Nephron (organoid): ENCODE measurements around the gene PARVB.
A peak's percentile ranks its signal among the peaks of the same experiment; 100 is the strongest.

Experiments
- H3K27ac Mint-ChIP-seq, 3 experiments: 2 replicates each; pipeline ENCODE4 v1.8.0; 2020; ENCODE audit warnings: mixed read lengths in 3 of 3, mild to moderate bottlenecking in 2 of 3, moderate library complexity in 1 of 3
- H3K27me3 Mint-ChIP-seq: 2 replicates; pipeline ENCODE4 v1.8.0; 2021; ENCODE audit warnings: low read depth, mild to moderate bottlenecking, moderate library complexity, mixed read lengths
- H3K36me3 Mint-ChIP-seq: 2 replicates; pipeline ENCODE4 v1.8.0; 2020; ENCODE audit warnings: low read depth, mixed read lengths
- H3K4me1 Mint-ChIP-seq: 2 replicates; pipeline ENCODE4 v1.8.0; 2020; ENCODE audit warnings: mixed read lengths
- H3K4me3 Mint-ChIP-seq, 3 experiments: 2 replicates each; pipeline ENCODE4 v1.8.0; 2020; ENCODE audit warnings: mild to moderate bottlenecking in 3 of 3, mixed read lengths in 3 of 3, moderate library complexity in 2 of 3
- H3K9me3 Mint-ChIP-seq: 2 replicates; pipeline ENCODE4 v1.8.0; 2020; ENCODE audit warnings: mixed read lengths
- CTCF ChIP-seq, 3 experiments: fragments of 200-600 bp; sonication (generic); IDR thresholded peaks; one replicate each; pipeline ENCODE4 v1.5.0; 2021; ENCODE audit warnings: antibody characterized with exemption in 3 of 3; ENCODE audit not compliant: unreplicated experiment in 3 of 3

PARVB gene

GRCh38 chr22:44211256-44211945, 187.3 kb downstream of the PARVB start:
- no peak for TF ChIP-seq CTCF (IDR thresholded peaks at IDR 0.05; ENCODE audit: unreplicated experiment in 3 of 3)
- H3K27ac Mint-ChIP-seq: peak overlapping the region in 1 of 3 experiments; percentile 24
- H3K27me3 Mint-ChIP-seq: peaks cover 10% of the 10 kb centered on the region

GRCh38 chr22:44211946-44212930, 188.1 kb downstream of the PARVB start:
- peaks cover 3% of the 10 kb centered on the region for H3K36me3 Mint-ChIP-seq
- peaks cover 10% of the 10 kb centered on the region for H3K27me3 Mint-ChIP-seq
- H3K4me1 Mint-ChIP-seq: peaks cover 17% of the 10 kb centered on the region
- peaks cover 24% of the 10 kb centered on the region for H3K9me3 Mint-ChIP-seq
- H3K4me3 Mint-ChIP-seq: peak overlapping the region in 1 of 3 experiments; percentile 2
- H3K27ac Mint-ChIP-seq: peak overlapping the region in 2 of 3 experiments; percentile 1 to 24
- no peak for TF ChIP-seq CTCF (IDR thresholded peaks at IDR 0.05; ENCODE audit: unreplicated experiment in 3 of 3)

More at GRCh38 chr22:44211256-44211945, 187.3 kb downstream of the PARVB start:
- H3K4me1 Mint-ChIP-seq: peaks cover 17% of the 10 kb centered on the region
- no peak overlapping the region for H3K4me3 Mint-ChIP-seq
- H3K9me3 Mint-ChIP-seq: peaks cover 24% of the 10 kb centered on the region
- H3K36me3 Mint-ChIP-seq: peaks cover 3% of the 10 kb centered on the region

- TF ChIP-seq CTCF (IDR thresholded peaks at IDR 0.05; ENCODE audit: unreplicated experiment in 3 of 3): no peak
- peaks cover 10% of the 10 kb centered on the region for H3K27me3 Mint-ChIP-seq
- H3K36me3 Mint-ChIP-seq: peaks cover 3% of the 10 kb centered on the region
- H3K27ac Mint-ChIP-seq: no peak overlapping the region
- H3K4me3 Mint-ChIP-seq: no peak overlapping the region
- H3K9me3 Mint-ChIP-seq: peaks cover 24% of the 10 kb centered on the region
- H3K4me1 Mint-ChIP-seq: peaks cover 17% of the 10 kb centered on the region
Observed at GRCh38 chr22:44212936-44213335, 188.8 kb downstream of the PARVB start.

GRCh38 chr22:44213489-44214043, 189.5 kb downstream of the PARVB start:
- Mint-ChIP-seq H3K27me3 (peaks cover 11% of the 10 kb centered on the region), H3K36me3 (peaks cover 3% of the 10 kb centered on the region), H3K4me3 (no peak overlapping the region), H3K9me3 (peaks cover 24% of the 10 kb centered on the region), H3K27ac (no peak overlapping the region), H3K4me1 (peaks cover 17% of the 10 kb centered on the region)
- no peak for TF ChIP-seq CTCF (IDR thresholded peaks at IDR 0.05; ENCODE audit: unreplicated experiment in 3 of 3)

- H3K9me3 Mint-ChIP-seq: peaks cover 18% of the 10 kb centered on the region
- H3K27me3 Mint-ChIP-seq: peaks cover 16% of the 10 kb centered on the region
- no peak overlapping the region for H3K4me3 Mint-ChIP-seq
- H3K27ac Mint-ChIP-seq: no peak overlapping the region
- no peak for TF ChIP-seq CTCF (IDR thresholded peaks at IDR 0.05; ENCODE audit: unreplicated experiment in 3 of 3)
- H3K36me3 Mint-ChIP-seq: peaks cover 3% of the 10 kb centered on the region
- H3K4me1 Mint-ChIP-seq: peaks cover 17% of the 10 kb centered on the region
Observed at GRCh38 chr22:44214187-44214586, 190.1 kb downstream of the PARVB start.
